ENCODE measurements around the gene INHBA. TPM values are rescaled to one million over a fixed set of nuclear protein-coding genes. Genes with fewer than 3 reads are reported as not detected.

Gene INHBA
- total RNA-seq, 1 donor, result 65.2 TPM

DNA sequence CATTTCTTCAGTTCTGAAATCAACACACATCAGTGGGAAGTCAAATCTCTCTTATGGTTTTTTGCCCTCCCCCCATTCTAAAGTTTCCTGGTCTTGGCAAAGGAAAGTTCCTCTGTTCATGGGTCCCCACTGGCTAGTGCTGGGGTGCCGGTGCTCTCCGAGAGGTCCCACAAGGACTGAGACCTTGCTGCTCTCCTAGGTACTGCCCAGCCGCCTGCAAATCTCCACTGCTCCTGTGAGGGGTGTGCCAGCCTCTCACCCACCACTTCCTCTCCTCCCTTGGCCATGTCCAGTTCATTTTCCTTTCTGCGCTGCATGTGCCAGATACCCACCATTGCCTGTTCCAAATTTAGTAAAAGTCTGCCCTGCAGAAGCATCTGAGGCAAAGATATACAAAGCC, 17.2 kb upstream of the INHBA start:
- no peak overlapping the region for H3K4me3 ChIP-seq (ENCODE audit: low read depth, low read length)
- DNase-seq (ENCODE audit: low read depth), result no peak
- TF ChIP-seq, protein P1, sequence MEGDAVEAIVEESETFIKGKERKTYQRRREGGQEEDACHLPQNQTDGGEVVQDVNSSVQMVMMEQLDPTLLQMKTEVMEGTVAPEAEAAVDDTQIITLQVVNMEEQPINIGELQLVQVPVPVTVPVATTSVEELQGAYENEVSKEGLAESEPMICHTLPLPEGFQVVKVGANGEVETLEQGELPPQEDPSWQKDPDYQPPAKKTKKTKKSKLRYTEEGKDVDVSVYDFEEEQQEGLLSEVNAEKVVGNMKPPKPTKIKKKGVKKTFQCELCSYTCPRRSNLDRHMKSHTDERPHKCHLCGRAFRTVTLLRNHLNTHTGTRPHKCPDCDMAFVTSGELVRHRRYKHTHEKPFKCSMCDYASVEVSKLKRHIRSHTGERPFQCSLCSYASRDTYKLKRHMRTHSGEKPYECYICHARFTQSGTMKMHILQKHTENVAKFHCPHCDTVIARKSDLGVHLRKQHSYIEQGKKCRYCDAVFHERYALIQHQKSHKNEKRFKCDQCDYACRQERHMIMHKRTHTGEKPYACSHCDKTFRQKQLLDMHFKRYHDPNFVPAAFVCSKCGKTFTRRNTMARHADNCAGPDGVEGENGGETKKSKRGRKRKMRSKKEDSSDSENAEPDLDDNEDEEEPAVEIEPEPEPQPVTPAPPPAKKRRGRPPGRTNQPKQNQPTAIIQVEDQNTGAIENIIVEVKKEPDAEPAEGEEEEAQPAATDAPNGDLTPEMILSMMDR (IDR thresholded peaks at IDR 0.05; ENCODE audit: insufficient read depth, low read depth, low read length), result no peak

DNA sequence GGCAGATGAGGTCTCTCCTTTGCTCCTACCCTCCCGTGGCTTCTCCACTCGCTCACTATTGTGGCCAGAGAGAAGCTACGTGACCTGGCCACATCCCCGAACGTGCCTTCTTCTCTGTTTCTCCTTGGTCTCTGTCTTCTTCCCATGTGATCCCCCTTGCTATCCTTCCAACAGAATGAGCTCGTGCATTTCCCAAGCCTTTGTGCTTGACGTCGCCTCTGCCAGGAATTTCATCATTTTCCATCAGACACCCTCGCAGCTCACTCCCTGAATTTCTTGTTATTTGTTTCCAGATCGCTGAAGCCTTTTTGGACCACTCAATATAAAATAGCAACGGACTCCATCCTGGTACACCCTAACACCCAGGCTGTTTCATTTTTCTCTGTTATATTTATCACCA, 13.8 kb upstream of the INHBA start:
- no peak for DNase-seq (ENCODE audit: low read depth)
- H3K4me3 ChIP-seq (ENCODE audit: low read depth, low read length), result no peak overlapping the region
- TF ChIP-seq, protein P1 (IDR thresholded peaks at IDR 0.05; ENCODE audit: insufficient read depth, low read depth, low read length), result no peak

DNA sequence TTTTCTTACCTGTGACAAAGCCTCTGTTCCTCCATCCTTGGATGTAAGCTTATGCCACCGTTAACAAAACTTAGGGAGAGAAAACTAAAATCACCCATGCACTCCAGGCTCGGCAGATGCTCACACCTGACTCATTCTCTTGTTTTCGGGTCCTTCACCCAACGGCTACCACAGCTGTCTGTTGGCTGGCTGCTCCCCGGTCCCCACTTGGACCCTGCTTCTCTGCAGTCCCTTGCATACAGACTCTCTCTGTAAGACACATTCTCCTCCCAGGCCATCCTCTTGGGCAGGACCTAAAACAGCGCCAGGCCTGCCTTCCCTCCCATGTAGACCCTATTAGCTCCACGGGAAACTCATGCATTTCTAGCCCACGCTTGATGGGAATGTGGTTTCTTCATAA, 12.1 kb upstream of the INHBA start:
- DNase-seq (ENCODE audit: low read depth), result no peak
- TF ChIP-seq, protein P1 (IDR thresholded peaks at IDR 0.05; ENCODE audit: insufficient read depth, low read depth, low read length), result no peak
- H3K4me3 ChIP-seq (ENCODE audit: low read depth, low read length), result no peak overlapping the region

DNA sequence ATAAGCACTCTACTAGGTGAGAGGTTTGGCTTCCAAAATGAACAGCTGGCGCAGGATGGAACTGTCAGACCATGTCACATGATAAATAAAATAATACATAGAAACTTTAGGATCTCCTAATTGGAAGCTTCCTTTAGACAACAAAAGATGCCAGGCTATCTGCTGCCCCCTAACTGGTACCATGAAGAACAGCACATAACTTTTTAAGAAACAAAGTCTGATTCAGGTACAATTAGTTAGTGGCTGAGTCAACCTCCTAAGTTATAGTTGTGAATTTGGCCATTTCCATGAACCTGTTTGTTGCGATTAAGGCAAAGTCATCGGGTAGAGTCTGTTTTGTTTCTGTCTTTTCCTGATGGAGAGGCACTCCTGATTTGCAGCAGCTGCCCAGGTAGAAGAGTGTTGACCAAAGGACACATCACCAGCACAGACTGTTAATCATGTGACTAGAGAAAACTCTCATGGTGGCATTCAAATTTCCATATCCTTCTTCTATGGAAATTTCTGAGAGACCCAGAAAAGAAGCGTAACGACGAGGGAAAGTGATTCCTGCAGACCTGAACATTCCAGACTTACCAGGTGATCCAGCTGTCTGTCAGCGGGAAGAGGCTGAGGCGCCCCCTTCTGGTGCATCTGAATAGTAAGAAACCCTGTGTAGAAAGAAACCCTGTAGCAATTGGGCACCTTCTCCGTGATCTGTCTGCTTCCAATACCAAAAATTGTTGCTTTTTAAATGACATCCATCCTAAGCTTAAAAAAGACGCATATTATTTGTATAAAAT, 8.6 kb upstream of the INHBA start:
- DNase-seq (ENCODE audit: low read depth), result no peak
- H3K4me3 ChIP-seq (ENCODE audit: low read depth, low read length), result no peak overlapping the region
- TF ChIP-seq, protein P1 (IDR thresholded peaks at IDR 0.05; ENCODE audit: insufficient read depth, low read depth, low read length), result peak; percentile 52

DNA sequence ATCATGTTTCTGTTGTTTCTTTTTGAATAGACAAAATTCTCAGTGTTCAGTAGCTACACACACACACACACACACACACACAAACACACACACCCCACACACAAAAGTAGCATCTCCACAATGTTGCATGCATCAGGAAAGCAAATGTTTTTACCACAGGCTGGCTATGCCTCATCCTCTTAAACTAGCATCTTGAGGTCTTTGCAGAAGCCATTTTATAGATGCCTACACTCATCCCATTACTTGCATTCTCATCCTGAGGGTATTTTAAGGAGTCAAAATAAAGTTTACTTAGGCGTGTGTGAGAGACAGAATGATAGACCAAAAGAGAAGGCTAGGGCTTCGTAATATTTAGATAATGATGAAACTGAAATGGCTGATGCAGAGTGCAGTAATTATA, 7.9 kb upstream of the INHBA start:
- no peak for DNase-seq (ENCODE audit: low read depth)
- TF ChIP-seq, protein P1 (IDR thresholded peaks at IDR 0.05; ENCODE audit: insufficient read depth, low read depth, low read length), result no peak
- H3K4me3 ChIP-seq (ENCODE audit: low read depth, low read length), result no peak overlapping the region

DNA sequence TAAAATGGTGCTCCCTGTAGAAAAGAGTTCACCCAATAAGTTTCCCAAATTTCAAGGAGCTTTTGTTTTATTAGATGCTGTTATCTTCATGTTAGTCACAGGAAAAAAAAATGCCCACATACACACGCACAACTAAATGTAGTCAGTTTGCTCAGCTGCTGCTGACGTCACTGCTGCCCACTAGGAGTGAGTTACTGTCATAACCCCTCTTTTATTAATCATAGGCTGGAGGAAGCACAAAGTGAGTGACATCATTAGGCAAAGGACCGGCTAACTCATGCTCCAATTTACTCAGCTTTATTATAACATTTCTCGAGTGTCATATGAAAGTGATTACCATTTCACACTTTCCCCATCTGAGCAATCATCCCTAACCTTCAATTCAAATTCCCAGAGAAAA, 6.7 kb upstream of the INHBA start:
- TF ChIP-seq, protein P1 (IDR thresholded peaks at IDR 0.05; ENCODE audit: insufficient read depth, low read depth, low read length), result no peak
- DNase-seq (ENCODE audit: low read depth), result peak; percentile 84
- no peak overlapping the region for H3K4me3 ChIP-seq (ENCODE audit: low read depth, low read length)

Measured in fibroblast of villous mesenchyme (primary cell).